Naive thymus-derived CD4-positive, alpha-beta T cell (primary cell): Measurements from ENCODE around the gene GRB14. TPM values are rescaled to one million over a fixed set of nuclear protein-coding genes. Genes with fewer than 3 reads are reported as not detected.

Experiments
- ATAC-seq: fragments of 150-1000 bp; cut with Tn5 transposase; 2 replicates; pipeline ENCODE4 v1.10.0; 2021; ENCODE audit warnings: mild to moderate bottlenecking, moderate library complexity
- CTCF ChIA-PET: fragments of 350-600 bp; sonication (Branson Sonifier 250); formaldehyde crosslinking; loops from one replicate; lab custom pipeline; 2021; ENCODE audit warnings: antibody characterized with exemption; lab: Charles Lee
- POLR2A ChIA-PET: fragments of 350-600 bp; sonication (Branson Sonifier 250); formaldehyde crosslinking; loops from one replicate; lab custom pipeline; 2021; ENCODE audit warnings: antibody characterized with exemption, inconsistent platforms; lab: Charles Lee
- DNase-seq, 9 donors: peaks; one replicate each; pipeline versions ENCODE4 v3.0.0 to v3.0.0-alpha.2; 2020 to 2022; ENCODE audit warnings: mixed read lengths in 1 of 9
- H3K27ac ChIP-seq: one replicate; pipeline ENCODE4 v1.7.0; 2013; ENCODE audit warnings: mild to moderate bottlenecking, low read depth, low read length, moderate library complexity
- H3K27me3 ChIP-seq, 2 donors: one replicate each; pipeline ENCODE4 v1.7.0; 2013; ENCODE audit warnings: low read length in 2 of 2, mild to moderate bottlenecking in 2 of 2, moderate library complexity in 2 of 2; ENCODE audit not compliant: control insufficient read depth in 2 of 2, insufficient read depth in 2 of 2
- H3K36me3 ChIP-seq, 3 experiments: 1 replicate in 2 of 3; 2 replicates in 1 of 3; pipeline ENCODE4 v1.7.0; 2013; ENCODE audit warnings: low read length in 3 of 3, mild to moderate bottlenecking in 3 of 3, moderate library complexity in 1 of 3; ENCODE audit not compliant: insufficient read depth in 3 of 3, control insufficient read depth in 2 of 3
- H3K4me1 ChIP-seq, 2 donors: one replicate each; pipeline ENCODE4 v1.7.0; 2013; ENCODE audit warnings: low read length in 2 of 2, mild to moderate bottlenecking in 2 of 2, moderate library complexity in 1 of 2; ENCODE audit not compliant: control insufficient read depth in 2 of 2, insufficient read depth in 2 of 2
- H3K4me3 ChIP-seq: 2 replicates; pipeline ENCODE4 v1.7.0; 2013; ENCODE audit warnings: mild to moderate bottlenecking, low read length
- H3K9me3 ChIP-seq, 3 experiments: 1 replicate in 2 of 3; 2 replicates in 1 of 3; pipeline ENCODE4 v1.7.0; 2013; ENCODE audit warnings: low read length in 3 of 3; ENCODE audit not compliant: control insufficient read depth in 2 of 3
- H3K27ac Mint-ChIP-seq, 9 donors: one replicate each; pipeline ENCODE4 v1.8.0; 2020 to 2022; ENCODE audit warnings: mixed read lengths in 9 of 9, mild to moderate bottlenecking in 8 of 9, moderate library complexity in 5 of 9, inconsistent platforms in 2 of 9
- H3K27me3 Mint-ChIP-seq, 5 donors: one replicate each; pipeline ENCODE4 v1.8.0; 2021 to 2022; ENCODE audit warnings: mixed read lengths in 5 of 5, mild to moderate bottlenecking in 1 of 5
- H3K36me3 Mint-ChIP-seq, 5 donors: one replicate each; pipeline ENCODE4 v1.8.0; 2020 to 2022; ENCODE audit warnings: mixed read lengths in 5 of 5, mild to moderate bottlenecking in 3 of 5, inconsistent platforms in 1 of 5
- H3K4me1 Mint-ChIP-seq, 7 donors: one replicate each; pipeline ENCODE4 v1.8.0; 2020 to 2022; ENCODE audit warnings: mixed read lengths in 7 of 7, mild to moderate bottlenecking in 3 of 7, inconsistent platforms in 1 of 7
- H3K4me3 Mint-ChIP-seq, 10 donors: one replicate each; pipeline ENCODE4 v1.8.0; 2020 to 2022; ENCODE audit warnings: mild to moderate bottlenecking in 10 of 10, mixed read lengths in 10 of 10, moderate library complexity in 6 of 10, inconsistent platforms in 2 of 10
- H3K9me3 Mint-ChIP-seq, 11 donors: one replicate each; pipeline ENCODE4 v1.8.0; 2020 to 2022; ENCODE audit warnings: mixed read lengths in 11 of 11, mild to moderate bottlenecking in 4 of 11, inconsistent platforms in 1 of 11, moderate library complexity in 1 of 11
- intact Hi-C, 2 donors: fragments of 100-400 bp; cut with micrococcal nuclease; formaldehyde crosslinking; loops; one replicate each; pipeline ENCODE4 v1.15.1; 2023
- polyA plus RNA-seq, 2 donors: library from polyadenylated mRNA; unstranded; fragments of 300-500 nt; fragmentation: Illumina TruSeq; gene quantifications; one replicate each; pipeline ENCODE4 v1.2.3, GENCODE V29; 2021
- total RNA-seq, 6 experiments: library from RNA in 5 of 6; stranded (reverse) in 5 of 6; gene quantifications; 1 replicate in 5 of 6; 2 replicates in 1 of 6; pipeline ENCODE4 v1.2.3 and lab custom pipeline; 2021 to 2026

GRB14 gene
- total and polyA plus RNA-seq, 7 experiments from 2014 or later, result not detected

DNA sequence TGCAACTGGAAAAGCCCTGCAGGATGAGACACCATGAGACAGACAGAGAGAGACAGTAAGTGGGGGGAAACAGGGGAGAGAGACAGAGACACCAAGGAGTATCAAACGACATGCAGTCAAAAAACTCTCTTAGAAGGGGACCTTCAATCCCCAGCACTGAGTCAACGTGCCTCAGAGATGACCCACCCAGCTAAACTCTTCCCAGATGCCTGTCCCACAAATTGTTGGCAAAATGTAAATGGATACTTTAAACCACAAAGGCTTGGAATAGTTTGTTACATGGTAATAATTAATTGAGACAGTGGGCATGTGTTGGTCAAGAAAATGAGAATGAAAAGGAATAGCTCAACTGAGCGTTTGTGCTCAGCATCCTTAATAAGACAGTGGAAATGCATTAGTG is 98.3 kb downstream of the GRB14 start:
- H3K27ac Mint-ChIP-seq, result no peak overlapping the region
- DNase-seq, result no peak
- H3K4me3 Mint-ChIP-seq, result no peak overlapping the region
- no peaks in the 10 kb centered on the region for H3K27me3 ChIP-seq
- no peaks in the 10 kb centered on the region for H3K4me1 ChIP-seq
- H3K36me3 Mint-ChIP-seq, result no peaks in the 10 kb centered on the region
- peaks cover 0 to 23% (median 7%) of the 10 kb centered on the region in 11 donors for H3K9me3 Mint-ChIP-seq
- H3K27ac ChIP-seq, result no peak overlapping the region
- H3K36me3 ChIP-seq, result no peaks in the 10 kb centered on the region
- POLR2A ChIA-PET, result no interaction called here
- H3K27me3 Mint-ChIP-seq, result no peaks in the 10 kb centered on the region
- intact Hi-C loops, result no loop called here
- H3K4me3 ChIP-seq, result no peak overlapping the region
- no peaks in the 10 kb centered on the region for H3K9me3 ChIP-seq
- H3K4me1 Mint-ChIP-seq, result no peaks in the 10 kb centered on the region
- CTCF ChIA-PET, result no interaction called here
- ATAC-seq, result no peak

DNA sequence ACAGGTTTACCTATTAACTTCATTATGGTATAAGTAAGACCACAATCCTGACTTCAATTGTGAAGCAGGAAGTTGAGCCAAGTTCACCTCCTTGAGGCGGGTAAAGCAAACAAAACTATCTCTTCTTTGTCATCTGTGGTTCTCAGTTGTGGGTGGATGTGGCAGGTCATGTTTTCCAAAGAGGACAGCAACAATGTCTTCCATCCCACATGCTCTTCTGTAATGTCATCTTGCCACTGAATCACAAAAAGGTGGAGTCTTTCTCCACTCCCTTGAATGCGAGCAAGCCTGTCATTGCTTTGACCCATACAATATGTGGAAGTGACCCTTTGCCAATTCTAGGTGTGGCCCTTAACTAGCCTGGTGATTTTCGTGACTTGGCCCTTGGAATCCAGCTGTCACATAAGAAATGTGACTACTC is 98.7 kb downstream of the GRB14 start:
- no peak overlapping the region for H3K27ac Mint-ChIP-seq
- no peaks in the 10 kb centered on the region for H3K27me3 Mint-ChIP-seq
- H3K4me1 ChIP-seq, result no peaks in the 10 kb centered on the region
- intact Hi-C loops, result no loop called here
- H3K36me3 ChIP-seq, result no peaks in the 10 kb centered on the region
- ChIA-PET CTCF (no interaction called here), POLR2A (no interaction called here)
- H3K27me3 ChIP-seq, result no peaks in the 10 kb centered on the region
- no peak overlapping the region for H3K4me3 ChIP-seq
- DNase-seq (no peak), ATAC-seq (no peak)
- no peaks in the 10 kb centered on the region for H3K4me1 Mint-ChIP-seq
- peaks cover 0 to 24% (median 7%) of the 10 kb centered on the region in 11 donors for H3K9me3 Mint-ChIP-seq
- no peak overlapping the region for H3K4me3 Mint-ChIP-seq
- no peaks in the 10 kb centered on the region for H3K36me3 Mint-ChIP-seq
- no peaks in the 10 kb centered on the region for H3K9me3 ChIP-seq
- H3K27ac ChIP-seq, result no peak overlapping the region

DNA sequence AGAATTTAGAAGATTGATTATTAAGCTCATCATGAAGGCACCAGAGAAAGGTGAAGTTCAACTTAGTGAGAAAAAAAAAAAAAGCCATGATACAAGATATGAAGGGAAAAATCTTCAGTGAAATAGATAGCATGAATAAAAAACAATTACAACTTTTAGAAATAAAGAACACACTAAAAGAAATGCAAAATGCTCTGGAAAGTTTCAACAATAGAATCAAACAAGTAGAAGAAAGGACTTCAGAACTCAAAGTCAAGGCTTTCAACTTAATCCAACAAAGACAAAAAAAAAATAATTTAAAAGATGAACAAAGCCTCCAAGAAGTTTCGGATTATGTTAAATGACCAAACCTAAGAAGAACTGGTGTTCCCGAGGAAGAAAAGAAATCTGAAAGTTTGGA is 105.5 kb downstream of the GRB14 start:
- intact Hi-C loops, result no loop called here

DNA sequence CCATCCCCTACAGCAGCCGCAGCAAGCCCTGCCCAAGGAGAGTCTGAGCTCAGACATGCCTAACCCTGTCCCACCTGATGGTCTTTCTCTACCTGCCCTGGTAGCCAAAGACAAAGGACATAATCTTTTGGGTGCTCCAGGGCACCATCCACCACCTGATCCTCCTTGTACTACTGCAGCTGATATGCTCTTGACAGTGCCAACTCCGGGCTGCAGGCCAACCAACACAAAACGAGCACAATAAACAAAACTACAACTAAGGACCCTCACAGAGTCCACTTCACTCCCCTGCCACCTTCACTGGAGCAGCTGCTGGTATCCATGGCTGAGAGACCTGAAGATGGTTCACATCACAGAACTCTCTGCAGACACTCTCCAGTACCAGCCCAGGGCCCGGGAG is 106.3 kb downstream of the GRB14 start:
- H3K27ac ChIP-seq, result no peak overlapping the region
- ChIA-PET POLR2A (no interaction called here), CTCF (no interaction called here)
- DNase-seq, result no peak
- H3K9me3 ChIP-seq, result peaks cover 0 to 14% (median 0%) of the 10 kb centered on the region in 3 experiments
- H3K9me3 Mint-ChIP-seq, result peaks cover 12 to 58% (median 23%) of the 10 kb centered on the region in 11 donors
- intact Hi-C loops, result no loop called here
- no peak overlapping the region for H3K4me3 Mint-ChIP-seq
- H3K27me3 ChIP-seq, result no peaks in the 10 kb centered on the region
- H3K36me3 ChIP-seq, result no peaks in the 10 kb centered on the region
- H3K27me3 Mint-ChIP-seq, result no peaks in the 10 kb centered on the region
- ATAC-seq, result no peak
- H3K4me1 ChIP-seq, result no peaks in the 10 kb centered on the region
- H3K27ac Mint-ChIP-seq, result no peak overlapping the region
- no peak overlapping the region for H3K4me3 ChIP-seq
- no peaks in the 10 kb centered on the region for H3K4me1 Mint-ChIP-seq
- peaks cover 0 to 3% (median 0%) of the 10 kb centered on the region in 5 donors for H3K36me3 Mint-ChIP-seq

More for the DNA sequence above, 105.5 kb downstream of the GRB14 start:
- no peak for ATAC-seq
- Histone ChIP-seq H3K9me3 (peaks cover 0 to 14% (median 0%) of the 10 kb centered on the region in 3 experiments), H3K36me3 (no peaks in the 10 kb centered on the region), H3K4me1 (no peaks in the 10 kb centered on the region), H3K27me3 (no peaks in the 10 kb centered on the region), H3K4me3 (no peak overlapping the region), H3K27ac (no peak overlapping the region)
- Mint-ChIP-seq H3K4me1 (no peaks in the 10 kb centered on the region), H3K27me3 (no peaks in the 10 kb centered on the region), H3K4me3 (no peak overlapping the region), H3K9me3 (peaks cover 12 to 65% (median 26%) of the 10 kb centered on the region in 11 donors), H3K36me3 (peaks cover 0 to 3% (median 0%) of the 10 kb centered on the region in 5 donors), H3K27ac (peak overlapping the region in 1 of 9 donors; percentile 5)
- no peak for DNase-seq
- CTCF ChIA-PET, result no interaction called here
- POLR2A ChIA-PET, result no interaction called here

DNA sequence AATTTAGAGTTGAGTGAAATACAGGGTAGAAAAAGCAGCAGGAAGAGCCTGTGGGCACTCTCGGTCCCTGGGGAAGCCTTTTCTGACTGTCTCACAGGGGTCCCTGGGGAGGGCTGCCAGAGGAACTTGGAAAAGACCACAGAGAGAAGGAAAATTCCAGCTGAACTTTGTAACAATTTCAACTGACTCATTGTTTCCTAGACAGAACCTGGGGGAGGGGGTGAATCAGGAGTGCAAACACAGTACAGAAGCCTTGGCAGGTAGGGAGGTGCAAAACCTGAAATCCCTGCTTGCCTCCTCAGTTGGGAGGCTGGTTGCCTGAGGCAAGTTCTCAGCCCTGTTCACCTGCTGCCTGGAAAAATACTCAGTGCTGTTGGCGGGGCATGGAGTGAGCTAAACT is 106.8 kb downstream of the GRB14 start:
- Histone ChIP-seq H3K27me3 (no peaks in the 10 kb centered on the region), H3K4me3 (no peak overlapping the region), H3K36me3 (no peaks in the 10 kb centered on the region), H3K4me1 (no peaks in the 10 kb centered on the region), H3K27ac (no peak overlapping the region), H3K9me3 (peaks cover 0 to 14% (median 0%) of the 10 kb centered on the region in 3 experiments)
- H3K9me3 Mint-ChIP-seq, result peaks cover 12 to 58% (median 21%) of the 10 kb centered on the region in 11 donors
- DNase-seq (no peak), ATAC-seq (no peak)
- intact Hi-C loops, result no loop called here
- no peaks in the 10 kb centered on the region for H3K27me3 Mint-ChIP-seq
- no peak overlapping the region for H3K27ac Mint-ChIP-seq
- ChIA-PET POLR2A (no interaction called here), CTCF (no interaction called here)
- H3K4me1 Mint-ChIP-seq, result no peaks in the 10 kb centered on the region
- peaks cover 0 to 3% (median 0%) of the 10 kb centered on the region in 5 donors for H3K36me3 Mint-ChIP-seq
- H3K4me3 Mint-ChIP-seq, result no peak overlapping the region

DNA sequence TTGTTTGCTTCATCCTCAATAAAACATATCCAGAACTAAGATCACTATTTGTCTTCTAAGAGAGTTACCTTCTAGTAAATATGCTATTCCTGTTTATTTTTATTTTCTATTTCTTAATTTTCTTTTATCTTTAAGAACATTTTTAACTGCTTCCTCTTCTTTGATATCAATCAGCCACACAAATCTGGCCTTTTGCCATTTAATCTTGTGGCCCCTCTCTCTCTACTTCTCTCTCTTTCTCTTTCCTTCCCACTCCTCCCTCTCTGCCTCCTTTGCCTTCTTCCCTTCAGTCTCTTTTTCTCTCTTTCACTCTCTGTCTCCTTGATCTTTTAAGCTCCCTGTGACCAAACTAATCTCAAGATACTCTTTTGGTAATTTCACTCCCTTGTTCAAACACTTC is 108.4 kb downstream of the GRB14 start:
- H3K9me3 ChIP-seq, result peaks cover 0 to 14% (median 0%) of the 10 kb centered on the region in 3 experiments
- DNase-seq (no peak), ATAC-seq (no peak)
- no peaks in the 10 kb centered on the region for H3K4me1 ChIP-seq
- H3K36me3 ChIP-seq, result no peaks in the 10 kb centered on the region
- no peaks in the 10 kb centered on the region for H3K4me1 Mint-ChIP-seq
- CTCF ChIA-PET, result no interaction called here
- peaks cover 0 to 3% (median 0%) of the 10 kb centered on the region in 5 donors for H3K36me3 Mint-ChIP-seq
- no peak overlapping the region for H3K4me3 ChIP-seq
- no peaks in the 10 kb centered on the region for H3K27me3 Mint-ChIP-seq
- intact Hi-C loops, result no loop called here
- H3K27ac Mint-ChIP-seq, result no peak overlapping the region
- H3K9me3 Mint-ChIP-seq, result peaks cover 5 to 53% (median 19%) of the 10 kb centered on the region in 11 donors
- H3K27ac ChIP-seq, result no peak overlapping the region
- H3K27me3 ChIP-seq, result no peaks in the 10 kb centered on the region
- POLR2A ChIA-PET, result no interaction called here
- no peak overlapping the region for H3K4me3 Mint-ChIP-seq

DNA sequence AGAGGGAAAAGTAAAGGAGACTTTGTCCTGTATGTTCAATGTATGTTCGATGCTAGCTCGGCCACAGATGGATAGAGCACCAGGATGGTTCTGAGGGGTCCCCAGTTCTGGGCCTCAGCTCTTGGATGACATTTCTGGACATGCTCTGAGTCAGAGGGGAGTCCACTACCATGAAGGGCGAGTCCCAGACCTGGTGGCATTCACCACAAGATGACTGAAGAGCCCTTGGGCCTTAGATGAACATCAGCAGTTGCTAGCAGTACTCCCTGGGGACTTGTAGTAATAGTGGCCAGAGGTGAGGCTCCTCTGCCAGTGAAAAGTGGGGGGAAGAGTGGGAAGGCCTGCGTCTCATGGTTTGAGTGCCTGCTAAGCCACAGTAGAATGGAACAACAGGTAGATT is 109.5 kb downstream of the GRB14 start:
- Histone ChIP-seq H3K9me3 (peaks cover 0 to 14% (median 0%) of the 10 kb centered on the region in 3 experiments), H3K27me3 (no peaks in the 10 kb centered on the region), H3K4me3 (no peak overlapping the region), H3K27ac (no peak overlapping the region), H3K4me1 (no peaks in the 10 kb centered on the region), H3K36me3 (no peaks in the 10 kb centered on the region)
- ChIA-PET CTCF (no interaction called here), POLR2A (no interaction called here)
- DNase-seq (no peak), ATAC-seq (no peak)
- H3K4me1 Mint-ChIP-seq, result no peaks in the 10 kb centered on the region
- intact Hi-C loops, result no loop called here
- H3K9me3 Mint-ChIP-seq, result peaks cover 5 to 45% (median 16%) of the 10 kb centered on the region in 11 donors
- H3K36me3 Mint-ChIP-seq, result peaks cover 0 to 3% (median 0%) of the 10 kb centered on the region in 5 donors
- H3K27me3 Mint-ChIP-seq, result no peaks in the 10 kb centered on the region
- no peak overlapping the region for H3K4me3 Mint-ChIP-seq
- H3K27ac Mint-ChIP-seq, result no peak overlapping the region
